HAP-1 (cell line): ENCODE results near the gene HRCT1.
A peak's percentile ranks its signal among the peaks of the same experiment; 100 is the strongest.

ENCODE experiments used
- DNase-seq, 2 experiments: peaks; one replicate each; pipeline ENCODE4 v3.0.0-alpha.2; 2016 to 2020; ENCODE audit warnings: low spot score in 2 of 2
- H3K27me3 ChIP-seq: fragments of 250-450 bp; sonication (Bioruptor Pico); 2 replicates; pipeline ENCODE4 v1.5.1; 2020; ENCODE audit warnings: low read depth, mild to moderate bottlenecking, moderate library complexity
- H3K36me3 ChIP-seq: fragments of 250-450 bp; sonication (Bioruptor Pico); replicated peaks from 2 replicates; pipeline ENCODE4 v1.5.1; 2020; ENCODE audit warnings: mild to moderate bottlenecking
- H3K4me1 ChIP-seq: fragments of 250-450 bp; sonication (Bioruptor Pico); 2 replicates; pipeline ENCODE4 v1.5.1; 2020; ENCODE audit warnings: mild to moderate bottlenecking
- H3K4me3 ChIP-seq: fragments of 250-450 bp; sonication (Bioruptor Pico); 2 replicates; pipeline ENCODE4 v1.5.1; 2020; ENCODE audit warnings: mild to moderate bottlenecking, moderate library complexity
- H3K9me3 ChIP-seq: fragments of 250-450 bp; sonication (Bioruptor Pico); 2 replicates; pipeline ENCODE4 v1.5.1; 2020; ENCODE audit warnings: mild to moderate bottlenecking, moderate library complexity
- in situ Hi-C: fragments of 300-500 bp; cut with MboI; formaldehyde crosslinking; loops from 3 replicates; pipeline ENCODE4 v1.14.3; 2020; ENCODE audit warnings: low sequenced_read_pairs, inconsistent platforms, mixed read lengths

The HRCT1 gene

DNA sequence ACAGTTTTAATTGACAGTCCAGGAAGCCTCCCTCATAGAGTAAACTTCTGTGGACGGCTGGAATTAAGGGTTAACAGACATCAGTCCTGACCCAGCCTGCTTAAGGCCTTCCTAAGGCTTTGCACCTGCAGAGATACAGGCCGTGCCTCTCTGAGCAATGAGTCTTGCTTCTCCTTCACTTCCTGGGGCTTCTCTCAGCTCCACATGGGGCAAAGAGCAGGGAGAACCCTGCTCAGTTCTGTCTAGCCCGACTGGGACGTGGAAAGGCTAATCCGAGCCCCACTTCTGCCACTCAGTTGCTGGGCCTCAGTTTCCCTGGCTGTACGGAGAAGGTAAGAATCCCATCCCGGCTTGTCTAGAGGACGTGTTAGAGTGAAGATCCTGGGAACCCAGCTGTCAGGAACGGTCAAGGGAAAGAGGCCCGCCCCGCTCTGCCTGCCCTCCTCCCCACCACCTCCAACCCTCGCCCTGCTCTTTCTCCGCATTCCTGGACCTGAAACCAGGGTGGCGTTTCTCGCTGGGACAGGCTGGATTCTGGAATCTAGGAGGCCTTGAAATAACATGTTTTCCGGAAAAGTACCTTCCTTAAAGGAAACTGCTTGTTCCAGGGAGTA, 9.8 kb downstream of the HRCT1 start:
- H3K36me3 ChIP-seq: no peaks in the 10 kb centered on the region
- H3K4me3 ChIP-seq: no peak overlapping the region
- H3K9me3 ChIP-seq: no peaks in the 10 kb centered on the region
- DNase-seq: no peak
- no peaks in the 10 kb centered on the region for H3K4me1 ChIP-seq
- in situ Hi-C loops: no loop called here
- no peaks in the 10 kb centered on the region for H3K27me3 ChIP-seq

DNA sequence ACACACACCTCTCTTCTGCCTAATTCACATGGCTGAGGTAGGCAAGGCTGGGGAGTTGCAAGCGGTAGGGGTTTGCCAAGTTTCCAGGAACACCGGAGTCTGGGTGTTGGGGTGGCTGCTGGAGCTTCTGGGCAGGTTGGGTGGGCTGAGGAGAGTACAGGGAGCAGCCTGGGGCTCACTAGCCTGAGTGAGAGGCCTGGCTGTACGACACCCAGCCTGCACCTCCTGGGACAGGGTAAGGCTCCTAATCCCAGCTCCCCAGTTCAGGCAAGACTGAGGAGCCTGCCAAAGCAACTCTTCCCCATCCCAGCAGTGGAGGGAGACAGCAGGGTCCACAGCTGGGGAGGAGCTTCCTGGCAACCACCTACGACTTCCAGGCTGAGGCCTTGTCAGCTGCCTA, 11.3 kb downstream of the HRCT1 start:
- Histone ChIP-seq H3K4me1 (no peaks in the 10 kb centered on the region), H3K27me3 (no peaks in the 10 kb centered on the region), H3K36me3 (no peaks in the 10 kb centered on the region), H3K9me3 (no peaks in the 10 kb centered on the region), H3K4me3 (no peak overlapping the region)
- in situ Hi-C loops: no loop called here
- no peak for DNase-seq

DNA sequence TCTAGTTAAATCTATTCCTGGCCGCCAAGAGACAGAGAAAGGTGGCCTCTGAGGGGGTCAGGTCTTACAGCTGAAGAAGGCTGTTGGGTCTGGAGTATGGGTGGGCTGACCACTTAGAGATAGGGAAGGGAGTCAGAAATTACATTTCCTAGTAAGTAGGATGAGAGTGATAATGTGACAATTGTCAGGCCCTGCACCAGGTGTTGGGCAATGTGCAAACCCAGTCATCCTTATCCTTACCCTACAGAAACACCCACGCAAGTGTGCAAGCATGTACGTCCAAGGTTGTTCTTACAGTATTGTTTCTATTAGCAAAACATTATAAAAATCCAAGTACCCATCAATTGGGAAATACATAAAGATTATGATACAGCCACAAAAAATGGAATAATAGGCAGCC, 12.8 kb downstream of the HRCT1 start:
- Histone ChIP-seq H3K27me3 (no peaks in the 10 kb centered on the region), H3K4me1 (peaks cover 7% of the 10 kb centered on the region), H3K9me3 (no peaks in the 10 kb centered on the region), H3K36me3 (no peaks in the 10 kb centered on the region), H3K4me3 (no peak overlapping the region)
- in situ Hi-C loops: no loop called here
- DNase-seq: no peak

DNA sequence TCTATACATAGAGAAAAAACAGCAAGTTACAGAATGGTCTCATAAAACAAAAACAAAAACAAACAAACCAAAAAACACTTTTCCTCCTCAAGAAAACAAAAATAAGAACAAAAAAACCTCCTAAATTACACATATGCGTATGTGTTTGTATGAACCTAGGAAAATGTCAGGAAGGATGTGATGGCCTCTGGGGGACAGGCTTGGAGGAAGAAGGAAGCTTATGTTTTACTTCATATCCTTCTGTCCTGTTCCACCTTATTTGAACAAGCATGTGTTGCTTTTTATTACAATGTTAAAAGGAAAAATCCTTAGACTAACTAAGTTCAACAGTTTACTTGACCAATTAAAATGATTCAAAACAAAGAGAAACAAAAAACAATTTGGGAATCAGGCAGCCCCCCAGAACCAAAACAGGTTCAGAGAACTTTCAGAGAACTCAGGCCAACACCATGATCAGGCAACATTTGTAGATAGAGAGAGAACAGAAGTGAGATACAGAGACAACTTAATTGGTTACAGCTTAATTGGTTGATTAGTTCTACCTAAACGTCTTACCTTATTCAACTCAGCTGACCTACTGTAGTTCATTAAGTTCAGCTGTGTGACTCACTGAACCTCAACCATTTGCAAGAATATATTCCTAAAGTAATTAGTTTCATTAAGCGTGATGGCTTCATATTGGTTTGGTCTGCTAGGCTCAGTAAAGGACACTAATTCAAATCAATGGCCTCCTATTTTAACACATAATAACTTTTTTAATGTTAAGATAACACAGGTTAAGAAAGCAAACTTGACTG, 13.4 kb downstream of the HRCT1 start:
- Histone ChIP-seq H3K36me3 (no peaks in the 10 kb centered on the region), H3K4me3 (no peak overlapping the region), H3K27me3 (no peaks in the 10 kb centered on the region), H3K9me3 (no peaks in the 10 kb centered on the region), H3K4me1 (peaks cover 12% of the 10 kb centered on the region)
- in situ Hi-C loops: no loop called here
- no peak for DNase-seq

DNA sequence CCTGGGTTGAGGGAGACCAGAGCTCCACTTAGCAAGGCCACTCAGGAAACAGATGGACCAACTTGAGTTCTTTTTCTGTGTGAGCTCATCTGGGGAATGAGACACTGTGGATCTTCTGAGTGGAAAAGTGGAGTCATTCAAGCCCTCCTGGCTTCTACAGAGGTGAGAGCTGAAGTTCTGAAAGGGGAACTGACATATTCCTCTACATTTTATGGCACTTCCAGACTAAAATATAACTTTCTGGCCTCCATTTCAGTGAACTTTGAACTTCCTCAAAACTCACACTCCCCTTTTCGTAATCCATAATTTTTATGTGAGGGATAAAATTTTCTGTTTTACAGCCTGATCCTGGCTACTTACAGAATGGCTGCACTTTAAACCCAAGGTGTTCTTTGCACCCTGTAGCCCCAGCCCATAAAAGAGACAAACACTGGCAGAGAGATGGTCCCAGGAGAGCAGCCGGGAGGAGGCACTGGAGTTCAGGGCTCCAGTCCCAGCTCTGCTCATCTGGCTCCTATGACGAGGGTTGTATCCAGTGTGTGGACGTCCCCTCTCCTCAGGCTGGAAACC, 14.1 kb downstream of the HRCT1 start:
- DNase-seq: no peak

DNA sequence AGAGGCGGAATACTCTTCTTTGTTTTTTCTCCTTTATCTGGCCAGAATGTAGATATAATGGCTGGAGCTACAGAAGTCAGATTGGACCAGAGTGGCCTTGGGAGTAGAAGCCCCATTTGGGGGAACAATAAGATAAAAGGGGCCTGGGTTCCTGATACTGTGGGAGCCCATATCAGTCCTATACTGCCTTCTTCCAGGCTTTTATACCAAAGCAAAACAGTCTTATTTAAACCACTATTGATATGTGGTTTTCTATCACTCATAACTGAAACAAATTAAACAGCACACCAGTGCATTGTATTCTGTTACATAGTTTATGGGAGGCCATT, 17.6 kb downstream of the HRCT1 start:
- H3K4me3 ChIP-seq: no peak overlapping the region
- H3K4me1 ChIP-seq: peaks cover 12% of the 10 kb centered on the region
- no peaks in the 10 kb centered on the region for H3K36me3 ChIP-seq
- H3K27me3 ChIP-seq: no peaks in the 10 kb centered on the region
- in situ Hi-C loops: no loop called here
- no peak for DNase-seq
- H3K9me3 ChIP-seq: no peaks in the 10 kb centered on the region

More for the DNA sequence above, 14.1 kb downstream of the HRCT1 start:
- H3K9me3 ChIP-seq: no peaks in the 10 kb centered on the region
- H3K36me3 ChIP-seq: no peaks in the 10 kb centered on the region
- in situ Hi-C loops: no loop called here
- no peak overlapping the region for H3K4me3 ChIP-seq
- no peaks in the 10 kb centered on the region for H3K27me3 ChIP-seq
- H3K4me1 ChIP-seq: peaks cover 12% of the 10 kb centered on the region

DNA sequence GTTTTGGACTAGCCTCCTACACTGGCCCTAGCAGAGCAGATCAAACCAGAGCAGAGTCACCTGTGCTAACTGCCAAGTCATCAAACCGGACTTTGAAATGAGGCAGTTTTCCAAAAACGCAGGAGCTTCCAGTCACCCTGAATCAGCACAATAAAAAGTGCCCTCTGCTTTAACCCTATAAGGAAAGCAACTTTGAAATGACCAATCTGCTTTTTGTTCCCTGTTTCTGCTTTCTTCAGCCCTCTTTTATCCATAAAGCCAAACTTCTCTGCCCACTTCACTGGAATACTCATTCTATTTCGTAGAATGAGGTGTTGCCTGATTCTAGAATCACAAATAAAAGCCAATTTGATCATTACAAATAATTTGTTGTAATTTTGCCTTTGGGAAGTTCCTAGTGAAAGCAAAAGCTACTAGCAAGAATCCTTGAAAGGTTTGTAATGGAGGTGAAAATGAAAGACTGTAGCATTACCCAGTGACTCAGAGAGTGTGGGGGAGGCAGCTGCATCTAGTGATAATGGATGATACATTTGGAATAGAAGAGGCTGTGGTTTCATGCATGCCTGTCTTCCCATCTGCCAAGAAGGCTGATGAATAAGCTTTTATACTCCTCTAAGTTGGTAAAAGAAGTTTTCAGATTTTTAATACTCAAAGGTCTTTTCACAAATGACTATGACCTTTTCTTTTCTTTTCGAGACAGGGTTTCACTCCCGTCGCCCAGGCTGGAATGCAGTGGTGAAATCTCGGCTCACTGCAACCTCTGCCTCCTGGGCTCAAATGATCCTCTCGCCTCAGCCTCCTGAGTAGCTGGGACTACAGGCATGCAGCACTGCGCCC, 18.1 kb downstream of the HRCT1 start:
- in situ Hi-C loops: no loop called here
- H3K36me3 ChIP-seq: no peaks in the 10 kb centered on the region
- no peaks in the 10 kb centered on the region for H3K9me3 ChIP-seq
- H3K4me1 ChIP-seq: peaks cover 12% of the 10 kb centered on the region
- peak; percentile 39 to 48 for DNase-seq
- no peaks in the 10 kb centered on the region for H3K27me3 ChIP-seq
- no peak overlapping the region for H3K4me3 ChIP-seq

DNA sequence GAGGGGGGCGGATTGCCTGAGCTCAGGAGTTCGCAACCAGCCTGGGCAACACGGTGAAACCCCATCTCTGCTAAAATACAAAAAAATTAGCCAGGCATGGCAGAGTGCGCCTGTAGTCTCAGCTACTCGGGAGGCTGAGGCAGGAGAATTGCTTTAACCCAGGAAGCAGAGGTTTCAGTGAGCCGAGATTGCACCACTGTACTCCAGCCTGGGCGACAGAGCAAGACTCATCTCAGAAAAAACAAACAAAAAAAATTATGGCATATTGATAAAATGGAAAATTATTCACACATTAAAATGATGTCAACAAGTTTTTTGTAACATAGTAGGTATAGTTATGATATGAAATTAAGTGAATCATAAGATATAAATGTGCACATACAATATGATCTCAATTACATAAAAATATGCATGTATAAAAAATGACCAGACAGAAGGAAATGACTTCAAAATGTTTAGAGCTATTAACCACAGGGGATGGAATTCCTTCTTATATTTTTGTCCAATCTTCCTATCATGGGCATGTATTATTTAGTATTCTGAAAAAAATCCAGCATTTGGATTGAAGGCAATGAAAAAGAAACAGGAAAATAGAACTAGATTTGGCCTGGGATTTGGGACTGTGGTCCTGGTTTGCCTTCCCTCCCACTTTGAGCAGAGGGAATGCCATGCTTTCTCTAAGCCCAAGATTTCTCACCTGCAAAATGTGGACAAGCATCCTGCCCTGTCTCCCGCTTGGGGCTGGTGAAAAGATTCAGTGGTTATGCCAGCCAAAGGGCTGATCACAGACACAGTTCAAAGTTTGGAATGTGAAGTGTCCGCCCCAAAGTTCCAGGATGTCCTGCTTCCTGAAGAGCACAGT, 22.8 kb downstream of the HRCT1 start:
- in situ Hi-C loops: no loop called here
- no peak overlapping the region for H3K4me3 ChIP-seq
- H3K27me3 ChIP-seq: no peaks in the 10 kb centered on the region
- peaks cover 5% of the 10 kb centered on the region for H3K4me1 ChIP-seq
- no peaks in the 10 kb centered on the region for H3K36me3 ChIP-seq
- DNase-seq: no peak
- no peaks in the 10 kb centered on the region for H3K9me3 ChIP-seq

DNA sequence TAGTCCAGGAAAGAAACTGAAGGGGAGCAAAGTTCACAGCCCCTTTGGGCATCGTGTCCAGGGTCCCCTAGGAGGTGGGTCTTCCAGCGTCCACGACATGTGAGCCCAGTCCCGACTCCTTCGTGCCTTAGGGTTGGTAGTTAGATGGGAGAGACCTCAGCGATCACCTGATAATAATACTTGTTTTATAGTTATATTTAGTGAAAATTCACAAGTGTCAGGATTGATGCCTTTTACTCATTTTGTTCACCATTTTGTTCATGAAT, 23.4 kb downstream of the HRCT1 start:
- Histone ChIP-seq H3K4me3 (no peak overlapping the region), H3K36me3 (no peaks in the 10 kb centered on the region), H3K4me1 (no peaks in the 10 kb centered on the region), H3K27me3 (no peaks in the 10 kb centered on the region), H3K9me3 (no peaks in the 10 kb centered on the region)
- in situ Hi-C loops: no loop called here
- no peak for DNase-seq

DNA sequence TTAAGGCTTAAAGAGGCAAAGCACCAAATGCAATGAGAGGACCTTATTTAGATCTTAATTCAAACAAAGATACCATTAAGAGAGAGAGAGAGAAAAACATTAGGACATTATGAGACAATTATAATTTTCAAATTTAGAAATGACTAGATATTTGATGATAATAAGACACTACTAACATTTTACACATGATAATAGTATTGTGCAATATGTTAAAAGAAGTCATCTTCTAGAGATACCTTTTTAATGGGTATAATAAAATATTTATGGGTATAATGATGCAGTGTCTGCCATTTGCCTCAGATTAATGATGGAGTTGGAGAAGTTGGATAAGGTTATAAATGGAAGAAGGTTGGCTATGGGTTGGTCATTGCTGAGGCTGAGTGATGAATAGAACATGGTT, 24.5 kb downstream of the HRCT1 start:
- DNase-seq: no peak
- Histone ChIP-seq H3K4me1 (no peaks in the 10 kb centered on the region), H3K4me3 (no peak overlapping the region), H3K36me3 (no peaks in the 10 kb centered on the region), H3K9me3 (no peaks in the 10 kb centered on the region), H3K27me3 (no peaks in the 10 kb centered on the region)
- in situ Hi-C loops: no loop called here

DNA sequence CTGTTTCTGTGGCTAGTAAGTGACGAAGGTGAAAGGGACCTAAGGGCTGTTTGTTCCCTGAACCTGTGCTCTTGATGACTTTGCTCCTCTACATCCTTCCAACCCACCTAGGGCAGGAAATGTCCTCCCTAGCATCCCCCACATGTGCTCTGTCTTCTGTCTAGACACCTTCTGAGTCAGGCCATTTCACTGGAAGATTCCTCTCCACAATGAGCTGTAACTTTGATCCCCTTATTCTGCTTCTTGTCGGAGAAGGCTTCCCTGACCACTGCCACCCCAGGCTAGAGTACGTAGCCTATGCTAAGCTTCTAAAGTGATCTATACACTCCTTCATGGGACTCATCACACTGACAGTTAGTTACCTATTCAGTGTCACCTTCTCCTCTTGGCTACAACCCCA, 25.0 kb downstream of the HRCT1 start:
- in situ Hi-C loops: no loop called here
- no peak for DNase-seq
- no peaks in the 10 kb centered on the region for H3K27me3 ChIP-seq

DNA sequence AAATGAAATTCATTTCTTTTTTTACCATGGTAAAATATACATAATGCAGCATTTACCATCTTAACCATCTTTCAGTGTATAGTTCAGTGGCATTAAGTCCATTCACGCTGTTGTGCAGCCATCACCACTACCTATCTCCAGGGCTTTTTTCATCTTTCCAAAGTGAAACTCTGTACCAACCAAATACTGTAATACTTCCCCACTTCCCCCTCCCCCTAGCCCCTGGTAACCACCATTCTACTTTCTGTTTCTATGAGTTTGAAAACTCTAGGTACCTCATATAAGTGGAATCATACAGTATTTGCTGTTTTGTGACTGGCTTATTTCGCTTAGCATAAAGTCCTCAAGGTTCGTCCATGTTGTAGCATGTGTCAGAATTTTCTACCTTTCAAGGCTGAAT, 26.7 kb downstream of the HRCT1 start:
- no peaks in the 10 kb centered on the region for H3K27me3 ChIP-seq
- H3K9me3 ChIP-seq: no peaks in the 10 kb centered on the region
- DNase-seq: no peak
- no peaks in the 10 kb centered on the region for H3K4me1 ChIP-seq
- in situ Hi-C loops: no loop called here
- H3K36me3 ChIP-seq: no peaks in the 10 kb centered on the region
- no peak overlapping the region for H3K4me3 ChIP-seq

More for the DNA sequence above, 25.0 kb downstream of the HRCT1 start:
- Histone ChIP-seq H3K36me3 (no peaks in the 10 kb centered on the region), H3K4me3 (no peak overlapping the region), H3K4me1 (no peaks in the 10 kb centered on the region), H3K9me3 (no peaks in the 10 kb centered on the region)

DNA sequence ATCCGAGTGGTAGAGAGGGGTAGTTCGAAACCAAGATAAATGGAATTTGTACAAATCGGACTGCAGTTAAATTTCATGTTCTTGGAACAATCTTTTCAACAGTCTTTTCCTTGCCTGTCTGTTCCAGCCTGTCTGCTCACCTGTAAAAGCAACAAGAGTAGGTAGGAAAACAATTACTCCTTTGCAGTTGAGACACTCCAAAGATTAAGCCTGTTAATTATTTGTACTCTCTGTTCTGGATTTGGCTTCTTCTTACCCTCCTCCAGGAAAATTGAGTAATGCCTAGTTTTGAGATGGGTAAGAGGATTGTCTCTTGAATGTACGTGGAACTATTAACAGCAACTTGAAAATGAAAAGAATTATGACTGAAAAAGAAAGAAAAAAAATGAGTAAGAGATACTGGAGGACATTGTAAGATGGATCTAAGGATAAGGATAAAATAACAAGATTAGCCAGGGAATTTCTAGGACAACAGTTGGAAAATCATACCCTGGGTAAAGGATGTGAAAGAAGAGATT, 27.6 kb downstream of the HRCT1 start:
- DNase-seq: no peak
- no peak overlapping the region for H3K4me3 ChIP-seq
- in situ Hi-C loops: no loop called here
- H3K4me1 ChIP-seq: no peaks in the 10 kb centered on the region
- H3K36me3 ChIP-seq: no peaks in the 10 kb centered on the region
- H3K27me3 ChIP-seq: no peaks in the 10 kb centered on the region
- H3K9me3 ChIP-seq: no peaks in the 10 kb centered on the region
